ENCODE measurements around the gene NADK2. TPM values are rescaled to one million over a fixed set of nuclear protein-coding genes. Genes with fewer than 3 reads are reported as not detected.

Gene NADK2
- total RNA-seq, 4 donors from 2014 or later, result 13.2 to 26.5 (median 18.9) TPM

GRCh38 chr5:36162810-36163486, 78.8 kb downstream of the NADK2 start:
- ATAC-seq (ENCODE audit: low FRiP score) (no peak), DNase-seq (ENCODE audit: low spot score) (no peak)
- no peak for TF ChIP-seq CTCF (IDR thresholded peaks at IDR 0.05)

GRCh38 chr5:36161361-36161760, 80.4 kb downstream of the NADK2 start:
- TF ChIP-seq CTCF (IDR thresholded peaks at IDR 0.05), result no peak
- DNase-seq (ENCODE audit: low spot score) (no peak), ATAC-seq (ENCODE audit: low FRiP score) (no peak)

- no peak for DNase-seq (ENCODE audit: low spot score)
- no peak for ATAC-seq (ENCODE audit: low FRiP score)
- no peak for TF ChIP-seq CTCF (IDR thresholded peaks at IDR 0.05)
These were observed 81.1 kb downstream of the NADK2 start for GRCh38 chr5:36160617-36161016.

GRCh38 chr5:36158144-36158543, 83.6 kb downstream of the NADK2 start:
- DNase-seq (ENCODE audit: low spot score) (no peak), ATAC-seq (ENCODE audit: low FRiP score) (no peak)
- TF ChIP-seq CTCF (IDR thresholded peaks at IDR 0.05), result no peak

GRCh38 chr5:36156619-36157018, 85.1 kb downstream of the NADK2 start:
- DNase-seq (ENCODE audit: low spot score) (no peak), ATAC-seq (ENCODE audit: low FRiP score) (no peak)
- TF ChIP-seq CTCF (IDR thresholded peaks at IDR 0.05), result no peak

GRCh38 chr5:36156121-36156601, 85.6 kb downstream of the NADK2 start:
- TF ChIP-seq CTCF (IDR thresholded peaks at IDR 0.05), result no peak
- DNase-seq (ENCODE audit: low spot score) (no peak), ATAC-seq (ENCODE audit: low FRiP score) (no peak)

- DNase-seq (ENCODE audit: low spot score) (no peak), ATAC-seq (ENCODE audit: low FRiP score) (no peak)
- TF ChIP-seq CTCF (IDR thresholded peaks at IDR 0.05), result no peak
These were observed 86.4 kb downstream of the NADK2 start for GRCh38 chr5:36155291-36155690.

Measured in omental fat pad (tissue), 4 donors.